SJCRH30 (cell line): ENCODE data around the gene PEAK1. TPM values are rescaled to one million over a fixed set of nuclear protein-coding genes. Genes with fewer than 3 reads are reported as not detected.
"Not testable (repeated sequence)": the region's sequence is repeated elsewhere in the genome, so short reads cannot be mapped to it uniquely, and the experiment has no call there.

Source experiments
- DNase-seq, 2 experiments: peaks; one replicate each; pipeline ENCODE4 v3.0.0-alpha.2; 2015 to 2020
- H3K27ac ChIP-seq: fragments of 250-450 bp; sonication (Bioruptor Pico); 2 replicates; pipeline ENCODE4 v1.5.1; 2020; ENCODE audit warnings: mild to moderate bottlenecking, moderate library complexity
- H3K27me3 ChIP-seq: fragments of 250-450 bp; sonication (Bioruptor Pico); 2 replicates; pipeline ENCODE4 v1.5.1; 2020; ENCODE audit warnings: mild to moderate bottlenecking, moderate library complexity
- H3K36me3 ChIP-seq: fragments of 250-450 bp; sonication (Bioruptor Pico); 2 replicates; pipeline ENCODE4 v1.5.1; 2020; ENCODE audit warnings: mild to moderate bottlenecking, moderate library complexity
- H3K4me1 ChIP-seq: fragments of 250-450 bp; sonication (Bioruptor Pico); 2 replicates; pipeline ENCODE4 v1.5.1; 2020; ENCODE audit warnings: mild to moderate bottlenecking, moderate library complexity
- H3K4me3 ChIP-seq: fragments of 250-450 bp; sonication (Bioruptor Pico); 2 replicates; pipeline ENCODE4 v1.5.1; 2020; ENCODE audit warnings: mild to moderate bottlenecking, moderate library complexity
- H3K9me3 ChIP-seq: fragments of 250-450 bp; sonication (Bioruptor Pico); replicated peaks from 2 replicates; pipeline ENCODE4 v1.5.1; 2020; ENCODE audit warnings: mild to moderate bottlenecking, moderate library complexity
- total RNA-seq: library from RNA; depleted of rRNA; stranded (reverse); fragments of >200 nt; shearing (Covaris generic); gene quantifications from 2 replicates; pipeline ENCODE4 v1.2.3, GENCODE V29; 2014

The PEAK1 gene
- total RNA-seq, 1 experiment from 2014 or later = 16.1 TPM

DNA sequence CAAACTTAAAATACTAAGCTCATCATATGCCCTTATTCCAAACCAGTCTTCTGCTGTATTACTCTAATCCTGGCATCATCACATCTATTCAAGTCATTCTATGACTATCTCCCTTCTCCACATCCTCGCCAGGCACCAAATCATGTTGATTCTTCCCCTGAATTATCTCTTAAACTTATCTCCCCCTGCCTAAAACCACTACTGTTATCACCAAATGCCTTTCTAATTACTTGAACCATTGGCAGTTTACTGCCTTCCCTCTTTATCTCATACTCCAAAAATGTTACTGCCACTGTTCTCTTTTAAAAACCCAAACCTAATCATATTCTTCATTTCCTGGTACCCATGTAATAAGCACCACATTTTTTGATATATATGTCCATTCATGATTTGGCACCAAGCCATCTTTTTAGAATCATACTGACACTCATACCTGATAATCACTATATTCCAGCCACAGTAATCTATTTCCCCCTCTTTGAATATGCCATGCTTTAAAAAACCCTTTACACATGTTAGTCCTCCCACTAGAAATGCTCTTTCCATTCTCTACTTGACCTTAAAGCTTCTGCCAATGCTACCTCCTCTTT is 126.8 kb downstream of the PEAK1 start:
- no peaks in the 10 kb centered on the region; the same call in 1 of the 2 replicates for H3K36me3 ChIP-seq
- H3K4me1 ChIP-seq = no peaks in the 10 kb centered on the region
- DNase-seq = no peak
- no peak overlapping the region for H3K4me3 ChIP-seq
- H3K9me3 ChIP-seq = no peaks in the 10 kb centered on the region
- no peaks in the 10 kb centered on the region for H3K27me3 ChIP-seq
- H3K27ac ChIP-seq = no peak overlapping the region

DNA sequence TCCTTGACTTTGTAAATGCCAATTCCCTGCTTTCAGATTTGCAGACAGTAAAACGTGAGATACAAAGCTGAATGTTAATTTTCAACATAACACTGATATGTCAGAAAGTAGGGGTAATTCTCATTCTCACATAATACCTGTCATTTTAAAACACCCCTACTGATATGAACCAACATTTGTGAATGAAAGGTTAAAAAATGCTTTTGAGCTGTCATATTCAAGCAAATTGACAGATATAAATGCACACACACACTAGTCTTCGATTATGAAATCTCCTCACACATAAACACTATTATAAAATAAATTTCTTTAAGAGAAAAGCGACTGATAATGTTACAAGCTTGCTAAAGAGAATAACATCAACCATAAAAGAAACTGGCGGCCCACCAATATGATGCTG is 128.8 kb downstream of the PEAK1 start:
- Histone ChIP-seq H3K36me3 (no peaks in the 10 kb centered on the region; the same call in 1 of the 2 replicates), H3K27me3 (no peaks in the 10 kb centered on the region), H3K4me3 (no peak overlapping the region), H3K4me1 (no peaks in the 10 kb centered on the region), H3K27ac (no peak overlapping the region), H3K9me3 (no peaks in the 10 kb centered on the region)
- no peak for DNase-seq

DNA sequence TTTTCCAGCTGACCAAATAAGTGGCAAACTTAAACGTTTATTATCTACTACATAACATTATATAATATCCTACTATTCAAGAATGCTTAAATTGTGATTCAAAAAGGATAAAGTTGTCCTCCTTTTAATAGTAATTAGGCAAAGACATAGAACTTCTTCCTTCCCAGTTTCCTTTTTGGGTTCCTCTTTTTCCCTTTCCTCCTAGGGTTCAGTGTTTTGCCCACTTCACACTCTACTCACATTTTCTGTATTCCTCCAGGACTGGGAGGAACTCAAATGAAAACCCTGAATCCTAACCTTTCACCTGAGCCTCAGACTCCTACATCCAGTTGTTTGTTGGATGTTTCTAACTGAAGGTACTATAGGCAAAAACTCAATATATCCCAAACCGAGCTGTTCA is 132.5 kb downstream of the PEAK1 start:
- H3K27me3 ChIP-seq = no peaks in the 10 kb centered on the region
- no peaks in the 10 kb centered on the region for H3K4me1 ChIP-seq
- no peaks in the 10 kb centered on the region for H3K9me3 ChIP-seq
- H3K4me3 ChIP-seq = no peak overlapping the region
- no peak for DNase-seq
- H3K27ac ChIP-seq = no peak overlapping the region
- no peaks in the 10 kb centered on the region for H3K36me3 ChIP-seq

DNA sequence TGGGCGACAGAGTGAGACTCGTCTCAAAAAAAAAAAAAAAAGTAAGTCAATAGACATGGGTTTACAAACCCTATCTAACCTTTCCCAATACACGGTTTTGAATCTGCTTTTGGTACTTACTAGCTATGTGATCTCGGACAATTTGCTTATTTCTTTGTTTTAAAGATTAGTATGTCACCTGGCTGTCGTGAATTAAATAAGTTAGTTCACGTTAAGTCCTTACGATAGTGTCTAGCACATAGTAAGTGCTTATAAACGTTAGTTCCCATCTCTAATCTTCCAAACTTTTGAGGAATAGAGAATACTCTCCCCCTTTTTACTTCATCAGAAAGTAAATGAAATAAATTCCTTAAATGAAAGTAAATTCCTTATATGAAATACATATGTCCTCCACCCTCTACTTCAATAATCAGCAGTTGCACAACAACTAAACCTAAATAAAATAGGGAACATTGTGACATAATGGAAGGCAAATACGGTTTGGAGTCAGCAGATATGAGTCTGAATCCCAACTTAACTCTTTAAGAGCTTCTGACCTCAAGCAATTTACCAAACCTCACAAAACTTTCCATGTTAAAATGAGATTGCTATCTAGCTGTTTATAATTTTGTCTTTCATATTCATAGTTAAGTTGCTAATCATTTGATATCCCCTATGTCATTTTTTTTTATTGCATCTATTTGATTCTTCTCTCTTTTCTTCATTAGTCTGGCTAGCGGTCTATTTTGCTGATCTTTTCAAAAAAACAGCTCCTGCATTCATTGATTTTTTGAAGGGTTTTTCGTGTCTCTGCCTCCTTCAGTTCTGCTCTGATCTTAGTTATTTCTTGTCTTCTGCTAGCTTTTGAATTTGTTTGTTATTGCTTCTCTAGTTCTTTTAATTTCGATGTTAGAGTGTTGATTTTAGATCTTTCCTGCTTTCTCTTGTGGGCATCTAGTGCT is 134.6 kb downstream of the PEAK1 start:
- Histone ChIP-seq H3K27ac (no peak overlapping the region), H3K4me3 (no peak overlapping the region), H3K9me3 (no peaks in the 10 kb centered on the region), H3K27me3 (no peaks in the 10 kb centered on the region), H3K36me3 (no peaks in the 10 kb centered on the region), H3K4me1 (no peaks in the 10 kb centered on the region)
- DNase-seq = no peak

DNA sequence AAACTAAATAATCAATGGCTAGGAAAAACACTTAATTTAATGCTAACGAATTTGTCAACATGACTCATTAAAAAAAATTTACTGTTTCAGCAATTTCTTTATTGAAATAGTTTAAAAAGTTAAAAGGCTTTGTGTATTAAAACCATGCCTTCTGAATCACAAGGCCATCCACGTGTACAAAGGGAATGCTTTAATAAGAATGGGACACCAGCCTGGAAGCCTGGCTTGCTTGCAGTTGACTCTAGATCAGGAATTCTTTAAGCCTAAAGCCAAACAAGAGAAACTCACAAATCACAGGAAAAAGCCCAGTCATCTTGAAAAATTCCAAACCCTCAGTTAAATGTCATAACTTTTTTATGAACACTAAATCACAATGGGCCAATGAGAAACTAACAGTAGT is 137.6 kb downstream of the PEAK1 start:
- no peaks in the 10 kb centered on the region for H3K4me1 ChIP-seq
- DNase-seq = no peak
- no peak overlapping the region for H3K4me3 ChIP-seq
- H3K27ac ChIP-seq = no peak overlapping the region
- no peaks in the 10 kb centered on the region for H3K9me3 ChIP-seq
- no peaks in the 10 kb centered on the region for H3K27me3 ChIP-seq
- H3K36me3 ChIP-seq = no peaks in the 10 kb centered on the region

DNA sequence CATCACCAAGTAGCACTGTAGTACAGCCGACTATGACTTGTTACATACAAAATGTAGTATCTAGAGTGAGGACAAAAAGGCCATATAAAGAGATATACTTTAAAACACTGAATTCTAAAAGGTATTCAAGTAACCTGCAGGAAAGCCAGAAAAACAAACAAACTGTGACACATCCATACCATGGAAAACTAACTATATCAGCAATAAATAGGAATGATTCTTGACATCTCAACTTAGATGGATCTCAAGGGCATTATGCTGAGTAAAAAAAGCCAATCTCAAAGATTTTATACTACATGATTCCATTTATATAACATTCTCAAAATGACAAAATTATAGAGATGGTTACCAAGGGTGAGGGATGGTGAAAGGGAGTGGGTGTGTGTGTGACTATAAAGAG is 143.0 kb downstream of the PEAK1 start:
- Histone ChIP-seq H3K4me1 (no peaks in the 10 kb centered on the region), H3K36me3 (peaks cover 4% of the 10 kb centered on the region), H3K27me3 (no peaks in the 10 kb centered on the region), H3K9me3 (peaks cover 4% of the 10 kb centered on the region), H3K4me3 (no peak overlapping the region), H3K27ac (no peak overlapping the region)
- no peak for DNase-seq

DNA sequence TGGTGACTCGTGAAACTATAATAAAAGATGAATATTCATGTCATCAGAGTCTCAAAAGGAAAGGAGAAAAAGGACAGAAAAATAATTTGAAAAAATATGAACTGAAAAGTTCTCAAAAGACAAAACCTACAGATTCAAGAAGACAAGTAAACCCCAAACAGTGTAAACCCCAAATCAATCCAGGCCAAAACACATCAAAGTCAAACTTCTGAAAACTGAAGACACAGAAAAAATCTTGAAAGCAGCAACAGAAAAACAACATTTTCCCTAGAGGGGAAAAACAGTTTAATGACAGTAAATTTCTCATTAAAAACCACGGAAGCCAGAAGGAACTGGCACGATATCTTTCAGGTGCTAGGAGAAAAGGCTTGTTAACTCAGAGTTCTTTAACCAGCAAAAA is 143.8 kb downstream of the PEAK1 start:
- Histone ChIP-seq H3K27ac (no peak overlapping the region), H3K27me3 (no peaks in the 10 kb centered on the region), H3K4me1 (no peaks in the 10 kb centered on the region), H3K4me3 (no peak overlapping the region), H3K9me3 (peaks cover 8% of the 10 kb centered on the region), H3K36me3 (peaks cover 4% of the 10 kb centered on the region)
- DNase-seq = no peak

DNA sequence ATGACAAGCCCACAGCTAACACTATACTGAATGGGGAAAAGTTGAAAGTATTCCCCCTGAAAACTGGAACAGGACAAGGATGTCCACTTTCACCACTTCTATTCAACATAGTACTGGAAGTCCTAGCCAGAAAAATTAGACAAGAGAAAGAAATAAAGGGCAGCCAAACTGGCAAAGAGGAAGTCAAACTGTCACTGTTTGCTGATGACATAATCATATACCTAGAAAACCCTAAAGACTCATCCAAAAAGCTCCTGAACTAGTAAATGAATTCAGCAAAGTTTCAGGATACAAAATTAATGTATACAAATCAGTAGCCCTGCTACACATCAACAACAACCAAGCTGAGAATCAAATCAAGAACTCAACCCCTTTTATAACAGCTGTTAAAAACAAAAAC is 146.8 kb downstream of the PEAK1 start:
- not testable (repeated sequence) for DNase-seq, H3K4me3 ChIP-seq, H3K27ac ChIP-seq

DNA sequence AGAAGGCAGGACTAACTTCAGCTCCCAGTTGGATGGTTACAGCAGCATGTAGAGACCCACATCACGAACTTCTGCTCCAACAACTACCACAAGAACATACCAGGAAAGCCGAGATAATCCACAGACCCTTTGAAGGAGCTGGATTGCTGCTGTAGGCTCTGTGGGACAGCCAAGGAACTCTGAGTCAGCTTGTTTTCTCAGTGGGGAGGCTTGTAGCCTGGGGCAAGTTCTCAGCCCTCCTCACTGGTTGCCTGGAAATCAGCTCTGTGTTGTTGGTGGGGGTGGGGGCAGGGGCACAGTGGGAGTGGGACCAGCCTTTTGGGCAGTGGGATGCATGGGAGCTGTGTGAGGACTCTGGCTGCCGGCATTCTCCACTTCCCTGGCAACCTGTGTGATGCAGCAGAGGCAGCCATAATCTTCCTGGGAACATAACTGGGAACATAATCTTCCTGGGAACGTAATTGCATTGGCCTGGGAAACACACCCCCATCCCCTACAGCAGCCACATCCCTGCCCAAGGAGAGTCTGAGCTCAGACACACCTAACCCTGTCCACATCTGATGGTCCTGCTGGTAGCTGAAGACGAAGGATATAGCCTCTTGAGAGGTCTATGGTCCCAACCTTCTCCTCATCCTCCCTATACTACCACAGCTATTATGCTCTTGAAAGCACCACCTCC is 153.1 kb downstream of the PEAK1 start:
- H3K27ac ChIP-seq = no peak overlapping the region
- no peaks in the 10 kb centered on the region for H3K27me3 ChIP-seq
- H3K4me1 ChIP-seq = no peaks in the 10 kb centered on the region
- no peak overlapping the region for H3K4me3 ChIP-seq
- DNase-seq = peak in 1 of 2 experiments; percentile 15
- H3K36me3 ChIP-seq = no peaks in the 10 kb centered on the region; the same call in 1 of the 2 replicates
- H3K9me3 ChIP-seq = peaks cover 4% of the 10 kb centered on the region; the same call in 1 of the 2 replicates

More for the DNA sequence above, 146.8 kb downstream of the PEAK1 start:
- not testable (repeated sequence) for H3K27me3 ChIP-seq, H3K9me3 ChIP-seq, H3K4me1 ChIP-seq, H3K36me3 ChIP-seq

DNA sequence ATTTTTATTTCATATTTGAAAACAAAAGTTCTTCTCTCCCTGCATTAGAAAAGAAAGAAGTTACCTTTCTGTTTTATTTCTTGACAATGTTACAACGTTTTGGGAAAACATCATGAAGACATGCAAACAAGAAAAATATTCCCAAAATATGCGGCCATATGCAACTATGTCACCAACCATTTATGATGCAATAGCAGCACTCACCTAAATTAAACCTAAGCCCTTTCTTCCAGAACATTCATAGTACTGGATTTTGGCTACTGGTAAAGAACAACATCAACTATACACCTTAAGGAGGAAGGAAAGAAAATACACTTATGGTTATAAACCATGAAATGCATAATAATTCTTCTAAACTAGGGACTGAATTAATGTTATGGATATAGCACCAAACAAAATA is 164.5 kb downstream of the PEAK1 start:
- Histone ChIP-seq H3K4me3 (no peak overlapping the region), H3K9me3 (peaks cover 6% of the 10 kb centered on the region; the same call in 1 of the 2 replicates), H3K27me3 (no peaks in the 10 kb centered on the region), H3K4me1 (no peaks in the 10 kb centered on the region), H3K27ac (no peak overlapping the region), H3K36me3 (no peaks in the 10 kb centered on the region)
- no peak for DNase-seq

DNA sequence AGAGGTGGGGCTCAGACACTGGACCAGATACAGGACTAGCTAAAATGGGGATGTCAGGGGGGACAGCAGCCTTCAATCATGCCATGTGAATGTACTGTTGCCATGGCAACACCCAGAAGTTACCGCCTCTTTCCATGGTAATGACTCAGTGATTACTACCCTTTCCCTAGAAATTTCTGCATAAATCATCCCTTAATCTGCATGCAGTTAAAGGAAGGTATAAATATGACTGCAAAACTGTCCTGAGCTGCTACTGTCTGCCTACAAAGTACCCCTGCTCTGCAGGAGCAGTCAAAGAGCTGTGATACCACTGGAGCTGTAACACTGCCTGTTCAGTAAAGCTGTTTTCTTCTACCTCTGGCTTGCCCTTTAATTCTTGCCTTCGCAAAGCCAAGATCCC is 168.2 kb downstream of the PEAK1 start:
- peak in 1 of 2 experiments; percentile 6 for DNase-seq
- H3K4me3 ChIP-seq = no peak overlapping the region
- no peaks in the 10 kb centered on the region for H3K4me1 ChIP-seq
- H3K27me3 ChIP-seq = no peaks in the 10 kb centered on the region
- H3K36me3 ChIP-seq = no peaks in the 10 kb centered on the region
- H3K9me3 ChIP-seq = no peaks in the 10 kb centered on the region
- H3K27ac ChIP-seq = no peak overlapping the region

DNA sequence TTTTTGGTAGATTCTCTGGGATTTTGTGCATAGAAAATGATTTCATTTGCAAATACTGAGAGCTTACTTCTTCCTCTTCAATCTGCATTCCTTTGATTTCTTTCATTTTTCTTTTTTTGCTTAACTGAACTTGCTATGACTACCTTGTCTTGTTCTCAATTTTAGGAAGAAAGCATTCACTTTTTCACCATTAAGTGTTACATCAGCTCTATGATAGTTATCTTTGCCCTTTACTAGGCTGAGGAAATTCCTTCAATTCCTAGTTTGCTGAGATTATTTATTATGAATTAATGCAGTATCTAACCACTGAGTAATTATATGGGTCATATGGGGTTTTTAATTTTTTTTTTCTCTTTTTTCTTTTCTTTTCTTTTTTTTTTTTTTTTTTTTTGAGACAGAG is 172.8 kb downstream of the PEAK1 start:
- Histone ChIP-seq H3K4me1 (no peaks in the 10 kb centered on the region), H3K9me3 (no peaks in the 10 kb centered on the region), H3K36me3 (no peaks in the 10 kb centered on the region), H3K4me3 (no peak overlapping the region), H3K27me3 (no peaks in the 10 kb centered on the region), H3K27ac (no peak overlapping the region)
- no peak for DNase-seq

DNA sequence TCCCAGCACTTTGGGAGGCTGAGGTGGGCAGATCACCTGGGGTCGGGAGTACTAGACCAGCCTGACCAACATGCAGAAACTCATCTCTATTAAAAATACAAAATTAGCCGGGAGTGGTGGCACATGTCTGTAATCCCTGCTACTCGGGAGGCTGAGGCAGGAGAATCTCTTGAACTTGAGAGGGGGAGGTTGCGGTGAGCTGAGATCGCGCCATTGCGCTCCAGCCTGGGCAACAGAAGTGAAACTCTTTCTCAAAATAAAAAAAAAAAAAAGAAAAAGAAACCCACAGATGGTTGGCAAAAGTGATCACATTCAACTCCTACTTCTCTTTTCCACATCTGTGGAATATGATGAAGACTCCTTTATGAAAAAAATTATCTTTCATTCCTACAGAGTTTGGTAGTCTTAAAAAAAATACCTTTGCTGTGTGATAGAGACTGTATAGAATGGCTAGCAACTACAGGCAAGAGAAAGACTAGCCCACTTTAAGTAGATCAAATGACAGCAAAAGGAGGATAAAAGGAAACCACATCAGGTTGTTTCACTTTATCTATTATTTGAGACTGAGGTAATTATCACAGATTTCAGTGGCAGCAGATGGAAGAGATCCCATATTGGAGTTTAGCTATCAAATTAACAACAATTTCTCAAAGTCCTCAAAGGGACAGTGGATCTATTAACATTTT is 176.0 kb downstream of the PEAK1 start:
- H3K9me3 ChIP-seq = no peaks in the 10 kb centered on the region
- H3K4me1 ChIP-seq = no peaks in the 10 kb centered on the region
- no peak overlapping the region for H3K27ac ChIP-seq
- DNase-seq = no peak
- H3K4me3 ChIP-seq = no peak overlapping the region
- no peaks in the 10 kb centered on the region for H3K36me3 ChIP-seq
- no peaks in the 10 kb centered on the region for H3K27me3 ChIP-seq

DNA sequence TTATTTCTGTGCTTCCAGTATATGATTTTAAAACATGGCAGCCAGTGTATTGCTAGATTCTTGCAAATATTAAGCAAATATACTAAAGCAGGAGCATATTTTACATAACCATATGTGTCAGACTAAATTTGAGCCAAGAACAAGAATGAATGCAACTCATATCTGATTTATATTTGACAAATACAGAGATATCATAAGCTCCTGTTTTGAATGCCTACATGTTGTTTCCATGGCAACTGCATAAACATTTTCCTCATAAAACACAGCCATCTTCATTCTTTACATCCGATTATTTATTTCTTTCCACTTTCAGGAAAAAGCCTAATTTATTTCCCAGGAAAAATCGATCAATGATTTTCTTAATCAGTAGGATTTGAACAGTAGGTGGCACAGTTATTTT is 176.8 kb downstream of the PEAK1 start:
- Histone ChIP-seq H3K27me3 (no peaks in the 10 kb centered on the region), H3K36me3 (no peaks in the 10 kb centered on the region), H3K4me3 (no peak overlapping the region), H3K4me1 (no peaks in the 10 kb centered on the region), H3K9me3 (no peaks in the 10 kb centered on the region), H3K27ac (no peak overlapping the region)
- DNase-seq = no peak
